ENCODE measurements around the gene PRPS1.
A peak's percentile ranks its signal among the peaks of the same experiment; 100 is the strongest.

GRCh38 chrX:107676559-107677378 lies 48.5 kb downstream of the PRPS1 start:
- TF ChIP-seq POLR2A (IDR thresholded peaks at IDR 0.05; ENCODE audit: low read length) (peak; percentile 93), GATA1 (IDR thresholded peaks at IDR 0.05; ENCODE audit: low read depth, low read length) (no peak)

All from erythroblast (primary cell).